ENCODE results near the gene LCA5. TPM values are rescaled to one million over a fixed set of nuclear protein-coding genes. Genes with fewer than 3 reads are reported as not detected.

Gene LCA5
- total RNA-seq, 1 experiment from 2014 or later: 6.5 TPM

Other genes starting within 250 kb of the LCA5 start
- gene SH3BGRL2, start 93.9 kb upstream of the LCA5 start, total RNA-seq (2014; rRNA removed; shearing (Covaris generic)): 8.1 and 9.0 TPM in 2 replicates